ENCODE data around the gene UNC79. TPM values are rescaled to one million over a fixed set of nuclear protein-coding genes. Genes with fewer than 3 reads are reported as not detected.

Gene UNC79
- total RNA-seq, 1 experiment from 2014 or later: 0.07 TPM

GRCh38 chr14:93731753-93732152, 301.0 kb downstream of the UNC79 start:
- Histone ChIP-seq H3K9me3 (ENCODE audit: insufficient read depth, low read depth) (no peaks in the 10 kb centered on the region), H3K27me3 (ENCODE audit: insufficient read depth, low read depth) (peaks cover 52% of the 10 kb centered on the region; the same call in 1 of the 2 replicates), H3K79me2 (ENCODE audit: low read depth) (no peaks in the 10 kb centered on the region), H3K36me3 (ENCODE audit: low read depth) (no peaks in the 10 kb centered on the region), H3K4me2 (no peak overlapping the region), H3K9me2 (ENCODE audit: insufficient read depth) (no peaks in the 10 kb centered on the region), H2AFZ (no peak overlapping the region), H3F3A (ENCODE audit: insufficient read depth, low read depth) (no peaks in the 10 kb centered on the region), H4K20me1 (ENCODE audit: insufficient read depth) (no peaks in the 10 kb centered on the region), H3K27ac (no peak overlapping the region), H3K4me1 (replicated peaks; ENCODE audit: insufficient read depth) (no peaks in the 10 kb centered on the region), H3K4me3 (no peak overlapping the region)
- BruUV-seq (replicated peaks): no TSS peak
- TF ChIP-seq CTCF (conservative IDR thresholded peaks at IDR 0.05) (no peak), EZH2 (IDR thresholded peaks at IDR 0.05; ENCODE audit: low read depth) (no peak)
- ChIA-PET POLR2A (ENCODE audit: unreplicated experiment) (no interaction called here), CTCF (no interaction called here)
- intact Hi-C loops (cut with micrococcal nuclease; ENCODE audit: unreplicated experiment): no loop called here
- no peak for DNase-seq

GRCh38 chr14:93732524-93732923, 301.8 kb downstream of the UNC79 start:
- Histone ChIP-seq H3K79me2 (ENCODE audit: low read depth) (no peaks in the 10 kb centered on the region), H3K4me3 (no peak overlapping the region), H3K27ac (no peak overlapping the region), H4K20me1 (ENCODE audit: insufficient read depth) (no peaks in the 10 kb centered on the region), H2AFZ (no peak overlapping the region), H3K36me3 (ENCODE audit: low read depth) (no peaks in the 10 kb centered on the region), H3K9me3 (ENCODE audit: insufficient read depth, low read depth) (no peaks in the 10 kb centered on the region), H3K4me1 (replicated peaks; ENCODE audit: insufficient read depth) (no peaks in the 10 kb centered on the region), H3K27me3 (ENCODE audit: insufficient read depth, low read depth) (peaks cover 57% of the 10 kb centered on the region; the same call in 1 of the 2 replicates), H3F3A (ENCODE audit: insufficient read depth, low read depth) (no peaks in the 10 kb centered on the region), H3K4me2 (no peak overlapping the region), H3K9me2 (ENCODE audit: insufficient read depth) (no peaks in the 10 kb centered on the region)
- intact Hi-C loops (cut with micrococcal nuclease; ENCODE audit: unreplicated experiment): no loop called here
- no peak for DNase-seq
- no TSS peak for BruUV-seq (replicated peaks)
- ChIA-PET POLR2A (ENCODE audit: unreplicated experiment) (no interaction called here), CTCF (no interaction called here)
- TF ChIP-seq EZH2 (IDR thresholded peaks at IDR 0.05; ENCODE audit: low read depth) (no peak), CTCF (conservative IDR thresholded peaks at IDR 0.05) (no peak)

- no peak overlapping the region for H3K27ac ChIP-seq
- DNase-seq: no peak
- H3K4me3 ChIP-seq: no peak overlapping the region
- intact Hi-C loops (cut with micrococcal nuclease; ENCODE audit: unreplicated experiment): no loop called here
- no peaks in the 10 kb centered on the region for H3F3A ChIP-seq (ENCODE audit: insufficient read depth, low read depth)
- no peaks in the 10 kb centered on the region for H3K36me3 ChIP-seq (ENCODE audit: low read depth)
- H3K79me2 ChIP-seq (ENCODE audit: low read depth): no peaks in the 10 kb centered on the region
- H3K4me2 ChIP-seq: no peak overlapping the region
- ChIA-PET CTCF (no interaction called here), POLR2A (ENCODE audit: unreplicated experiment) (no interaction called here)
- H3K4me1 ChIP-seq (replicated peaks; ENCODE audit: insufficient read depth): no peaks in the 10 kb centered on the region
- H3K27me3 ChIP-seq (ENCODE audit: insufficient read depth, low read depth): peaks cover 59% of the 10 kb centered on the region; the same call in 1 of the 2 replicates
- no TSS peak for BruUV-seq (replicated peaks)
- no peaks in the 10 kb centered on the region for H4K20me1 ChIP-seq (ENCODE audit: insufficient read depth)
- TF ChIP-seq CTCF (conservative IDR thresholded peaks at IDR 0.05) (no peak), EZH2 (IDR thresholded peaks at IDR 0.05; ENCODE audit: low read depth) (no peak)
- H3K9me3 ChIP-seq (ENCODE audit: insufficient read depth, low read depth): no peaks in the 10 kb centered on the region
- no peak overlapping the region for H2AFZ ChIP-seq
- no peaks in the 10 kb centered on the region for H3K9me2 ChIP-seq (ENCODE audit: insufficient read depth)
Measured at GRCh38 chr14:93733231-93733630, 302.5 kb downstream of the UNC79 start.

Data from PC-9 (cell line).